ENCODE measurements around the gene KLHDC7A. TPM values are rescaled to one million over a fixed set of nuclear protein-coding genes. Genes with fewer than 3 reads are reported as not detected.
A peak's percentile ranks its signal among the peaks of the same experiment; 100 is the strongest.

Gene KLHDC7A
- total RNA-seq, 2 donors from 2014 or later = 4.4 to 7.2 TPM

DNA sequence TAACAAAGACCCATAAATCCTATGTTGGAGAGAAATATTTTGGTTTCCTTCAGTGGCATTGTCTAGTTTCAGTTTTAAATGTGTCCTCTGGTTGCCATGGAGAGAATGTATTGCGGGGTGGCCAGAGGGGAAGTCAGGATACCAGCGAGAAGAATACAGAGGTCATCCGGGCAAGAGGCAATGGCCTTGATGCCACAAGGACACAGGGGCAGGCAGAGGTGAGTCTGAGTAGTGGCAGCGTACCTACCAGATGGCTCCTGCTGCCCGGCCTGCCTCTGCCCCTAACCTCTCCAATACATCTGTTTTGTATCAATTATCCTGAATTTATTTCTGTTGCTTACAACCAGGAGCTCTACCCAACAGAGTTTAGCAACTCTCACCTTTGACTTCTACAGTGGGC is 14.9 kb downstream of the KLHDC7A start:
- 94 to 96% methylated on average over 3 to 5 of the region's 5 CpGs for WGBS, 2 experiments (ENCODE audit: insufficient coverage in 1 of 2, insufficient read length in 1 of 2)
- no peak overlapping the region for H3K27ac ChIP-seq (ENCODE audit: low read depth, low read length)
- H3K27ac Mint-ChIP-seq = no peak overlapping the region

GRCh38 chr1:18496056-18496455 is 15.3 kb downstream of the KLHDC7A start:
- Mint-ChIP-seq H3K9me3 (peaks cover 81% of the 10 kb centered on the region), H3K27ac (no peak overlapping the region), H3K27me3 (ENCODE audit: insufficient read depth) (peaks cover 16% of the 10 kb centered on the region), H3K4me1 (peaks cover 11% of the 10 kb centered on the region), H3K4me3 (no peak overlapping the region), H3K36me3 (ENCODE audit: low read depth) (peaks cover 15% of the 10 kb centered on the region)
- DNase-seq = no peak
- TF ChIP-seq CTCF (conservative IDR thresholded peaks at IDR 0.05) = no peak
- no peak overlapping the region for H3K9ac ChIP-seq (ENCODE audit: extremely low read depth, low read length, poor library complexity, severe bottlenecking)
- no peaks in the 10 kb centered on the region for H3K4me1 ChIP-seq (ENCODE audit: control insufficient read depth, insufficient read depth, low read length)
- peak overlapping the region; percentile 31 for H3K4me3 ChIP-seq (ENCODE audit: low read length)
- WGBS, 2 experiments (ENCODE audit: insufficient coverage in 1 of 2, insufficient read length in 1 of 2) = 63 to 83% methylated on average over 1 of the region's 1 CpG
- H3K27me3 ChIP-seq (ENCODE audit: control insufficient read depth, insufficient read depth, low read length, poor library complexity, severe bottlenecking) = no peaks in the 10 kb centered on the region
- no peaks in the 10 kb centered on the region for H3K36me3 ChIP-seq (ENCODE audit: control insufficient read depth, insufficient read depth, low read length)
- H3K27ac ChIP-seq (ENCODE audit: low read depth, low read length) = no peak overlapping the region
- peaks cover 69% of the 10 kb centered on the region for H3K9me3 ChIP-seq (ENCODE audit: control insufficient read depth, low read length)

More for the DNA sequence above, 14.9 kb downstream of the KLHDC7A start:
- no peak for DNase-seq
- peaks cover 83% of the 10 kb centered on the region for H3K9me3 Mint-ChIP-seq
- Histone ChIP-seq H3K4me3 (ENCODE audit: low read length) (peak overlapping the region; percentile 31), H3K27me3 (ENCODE audit: control insufficient read depth, insufficient read depth, low read length, poor library complexity, severe bottlenecking) (no peaks in the 10 kb centered on the region), H3K9me3 (ENCODE audit: control insufficient read depth, low read length) (peaks cover 73% of the 10 kb centered on the region), H3K9ac (ENCODE audit: extremely low read depth, low read length, poor library complexity, severe bottlenecking) (no peak overlapping the region), H3K4me1 (ENCODE audit: control insufficient read depth, insufficient read depth, low read length) (no peaks in the 10 kb centered on the region), H3K36me3 (ENCODE audit: control insufficient read depth, insufficient read depth, low read length) (no peaks in the 10 kb centered on the region)
- no peak for TF ChIP-seq CTCF (conservative IDR thresholded peaks at IDR 0.05)
- H3K27me3 Mint-ChIP-seq (ENCODE audit: insufficient read depth) = peaks cover 16% of the 10 kb centered on the region
- peaks cover 11% of the 10 kb centered on the region for H3K4me1 Mint-ChIP-seq
- no peak overlapping the region for H3K4me3 Mint-ChIP-seq
- peaks cover 15% of the 10 kb centered on the region for H3K36me3 Mint-ChIP-seq (ENCODE audit: low read depth)

DNA sequence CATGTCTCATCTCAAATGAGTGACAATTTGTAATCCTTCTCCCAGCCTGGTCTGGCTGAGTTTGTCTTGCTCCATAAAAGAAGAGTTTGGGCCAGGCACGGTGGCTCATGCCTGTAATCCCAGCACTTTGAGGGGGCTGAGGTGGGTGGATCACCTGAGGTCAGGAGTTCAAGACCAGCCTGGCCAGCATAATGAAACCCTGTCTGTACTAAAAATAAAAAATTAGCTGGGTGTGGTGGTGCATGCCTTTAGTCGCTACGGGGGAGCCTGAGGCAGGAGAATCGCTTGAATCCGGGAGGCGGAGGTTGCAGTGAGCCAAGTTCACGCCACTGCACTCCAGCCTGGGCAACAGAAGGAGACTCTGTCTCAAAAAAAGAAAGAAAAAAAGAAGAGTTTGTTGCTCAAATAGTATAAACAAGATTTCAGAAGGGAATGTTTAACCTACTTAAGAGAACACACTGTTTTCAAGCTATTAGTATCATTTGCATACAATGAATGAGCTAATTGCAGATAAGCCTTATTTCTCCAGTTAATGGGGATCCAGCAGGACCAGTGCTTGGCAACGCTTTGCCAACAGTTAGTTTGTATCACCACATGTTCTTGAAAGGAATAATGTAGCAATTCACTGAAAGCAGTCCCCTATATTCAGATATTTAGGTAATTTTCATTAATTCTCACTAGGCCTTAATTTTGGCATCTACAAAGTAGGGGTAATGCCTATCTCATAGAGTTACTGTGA is 15.9 kb downstream of the KLHDC7A start:
- peaks cover 16% of the 10 kb centered on the region for H3K27me3 Mint-ChIP-seq (ENCODE audit: insufficient read depth)
- H3K27me3 ChIP-seq (ENCODE audit: control insufficient read depth, insufficient read depth, low read length, poor library complexity, severe bottlenecking) = no peaks in the 10 kb centered on the region
- peak overlapping the region; percentile 17 for H3K4me3 Mint-ChIP-seq
- no peak overlapping the region for H3K27ac ChIP-seq (ENCODE audit: low read depth, low read length)
- no peak overlapping the region for H3K9ac ChIP-seq (ENCODE audit: extremely low read depth, low read length, poor library complexity, severe bottlenecking)
- TF ChIP-seq CTCF (conservative IDR thresholded peaks at IDR 0.05) = no peak
- WGBS, 2 experiments (ENCODE audit: insufficient coverage in 1 of 2, insufficient read length in 1 of 2) = 90 to 96% methylated on average over 8 of the region's 8 CpGs
- peak overlapping the region; percentile 70 for H3K27ac Mint-ChIP-seq
- H3K36me3 ChIP-seq (ENCODE audit: control insufficient read depth, insufficient read depth, low read length) = no peaks in the 10 kb centered on the region
- H3K4me1 Mint-ChIP-seq = peaks cover 11% of the 10 kb centered on the region
- H3K9me3 ChIP-seq (ENCODE audit: control insufficient read depth, low read length) = peaks cover 65% of the 10 kb centered on the region
- peaks cover 78% of the 10 kb centered on the region for H3K9me3 Mint-ChIP-seq
- H3K4me1 ChIP-seq (ENCODE audit: control insufficient read depth, insufficient read depth, low read length) = no peaks in the 10 kb centered on the region
- peaks cover 15% of the 10 kb centered on the region for H3K36me3 Mint-ChIP-seq (ENCODE audit: low read depth)
- peak overlapping the region; percentile 64 for H3K4me3 ChIP-seq (ENCODE audit: low read length)
- DNase-seq = no peak

Data from endodermal cell (in vitro differentiated cells).